ENCODE results near the gene ISCU. TPM values are rescaled to one million over a fixed set of nuclear protein-coding genes. Genes with fewer than 3 reads are reported as not detected.

The ISCU gene
- total RNA-seq, result 80.0 and 109 TPM in 2 replicates

DNA sequence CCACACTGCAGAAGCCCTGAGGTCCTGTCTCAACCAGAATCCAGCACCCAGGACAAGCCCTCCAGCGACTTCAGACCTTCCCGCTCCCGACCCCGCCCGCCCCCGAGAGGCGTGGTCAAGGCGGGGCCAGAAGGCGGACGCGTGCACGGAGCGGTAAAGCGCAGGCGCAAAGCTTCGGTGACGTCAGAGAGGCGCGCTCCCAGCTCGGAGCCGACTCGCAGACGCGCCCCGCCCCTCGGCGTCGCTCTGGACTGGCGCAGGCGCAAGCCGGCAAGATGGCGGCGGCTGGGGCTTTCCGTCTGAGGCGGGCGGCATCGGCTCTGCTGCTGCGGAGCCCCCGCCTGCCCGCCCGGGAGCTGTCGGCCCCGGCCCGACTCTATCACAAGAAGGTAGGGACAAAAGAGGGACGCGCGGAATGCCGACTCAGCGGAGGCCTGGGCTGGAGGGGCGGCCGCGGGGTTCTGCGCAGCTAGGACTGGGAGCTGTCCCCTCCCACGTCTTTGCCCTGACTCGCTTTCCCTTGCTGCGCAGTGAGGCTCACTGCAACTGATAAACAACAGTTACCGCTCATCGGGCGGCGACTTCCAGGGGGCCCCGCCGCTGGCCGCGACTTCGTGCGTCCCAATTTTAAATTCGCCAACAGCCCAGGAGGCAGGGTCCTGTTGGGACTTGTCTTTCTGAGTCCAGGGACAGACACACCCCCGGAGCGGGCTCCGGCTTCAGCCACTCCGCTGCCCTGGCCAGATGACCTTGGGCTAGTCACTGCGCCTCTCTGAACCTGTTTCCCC is at the start of gene ISCU:
Gene ISCU (plus strand): TSS at position 249 of the 788 bp plus-strand sequence. CDS start 27 bp downstream, at position 276.

DNA sequence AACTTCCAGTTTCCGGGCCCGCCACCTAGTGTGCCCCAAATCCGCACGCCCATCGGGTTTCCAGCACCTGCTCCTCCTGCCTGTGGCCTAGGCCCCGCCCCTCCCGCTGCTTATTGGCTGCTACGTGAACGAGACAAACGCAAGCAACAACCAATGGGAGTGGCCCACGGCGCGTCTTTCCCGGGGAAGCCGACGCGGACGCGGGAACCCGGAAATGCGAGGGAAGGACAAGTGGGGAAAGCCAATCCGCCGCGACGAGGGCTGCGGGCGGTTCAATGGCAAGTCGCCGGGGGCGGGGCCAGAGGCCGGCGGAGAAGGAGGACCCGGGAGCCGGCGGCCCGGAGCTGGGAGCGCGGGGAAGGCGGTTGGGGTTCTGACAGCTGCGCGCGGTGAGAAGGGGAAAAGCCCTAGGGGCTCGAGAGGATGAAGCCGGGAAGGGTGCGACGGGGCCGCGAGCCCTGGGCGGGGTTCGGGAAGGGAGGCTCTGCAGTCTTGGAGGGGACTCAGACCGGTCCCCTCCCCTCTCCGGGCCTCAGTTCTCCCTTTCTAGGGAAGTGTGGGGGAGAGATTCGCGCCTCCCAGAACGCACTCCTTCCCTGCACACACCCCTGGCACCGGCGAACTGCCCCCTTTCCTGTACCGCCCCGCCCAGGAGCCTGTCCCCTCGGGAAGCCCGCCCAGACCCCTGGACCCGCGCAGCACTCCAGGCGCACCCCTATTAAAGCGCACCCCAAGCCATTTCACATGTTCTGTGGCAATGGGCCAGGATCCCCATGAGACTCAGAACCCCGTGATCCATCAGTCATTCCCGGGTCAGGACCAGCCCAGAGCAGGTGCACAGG is 47.2 kb upstream of the ISCU start, which contains the start of gene FICD:
Gene FICD (plus strand): TSS at position 305 of the 842 bp plus-strand sequence. CDS start 1,696 bp downstream, outside the sequence.

DNA sequence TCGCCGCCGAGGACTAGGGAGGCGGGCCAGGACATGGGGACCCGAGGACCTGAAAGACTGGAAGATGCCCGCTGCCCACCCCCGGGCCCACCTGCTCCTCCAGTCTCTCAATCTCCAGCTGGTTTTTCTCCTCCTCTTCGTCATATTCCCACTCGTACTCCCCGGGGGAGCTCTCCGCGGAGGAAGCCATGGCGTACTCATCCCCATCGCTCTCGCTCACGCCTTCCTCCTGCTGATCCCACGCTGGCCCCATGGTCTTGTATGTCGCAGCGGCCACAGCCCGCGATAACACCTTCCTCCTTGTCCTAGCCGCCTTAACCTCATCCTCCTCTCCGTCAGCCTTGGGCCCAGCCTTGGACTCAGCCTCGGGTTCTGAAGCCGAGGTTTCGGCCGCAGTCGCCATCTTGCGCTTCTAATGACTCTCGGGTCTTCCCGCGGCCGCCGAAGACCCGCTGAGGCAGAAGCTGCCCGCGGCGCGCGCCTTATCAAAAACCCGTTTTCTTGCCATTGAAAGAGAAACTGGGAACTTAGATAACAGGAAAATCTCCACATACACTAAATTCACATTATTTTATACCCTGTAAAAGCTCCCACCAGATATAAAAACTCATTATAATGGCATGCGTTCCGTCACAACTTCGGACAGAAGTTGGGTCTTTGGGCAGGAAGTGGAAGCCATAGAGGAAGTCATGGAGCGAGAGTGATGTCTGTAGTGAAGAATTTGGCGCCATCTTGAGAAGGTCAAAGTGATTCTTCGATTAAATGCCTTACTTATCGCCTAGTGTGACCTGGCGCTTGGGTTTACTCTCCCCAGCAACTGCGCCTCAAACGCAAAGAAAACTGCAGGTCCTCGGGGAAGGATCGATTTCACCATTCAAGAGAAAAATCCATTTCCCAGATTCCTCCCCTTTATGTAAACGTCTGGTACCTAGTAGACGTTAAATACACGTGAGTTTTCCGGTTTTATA is 1.4 kb upstream of the ISCU start, which contains the start of gene SART3:
Gene SART3 (minus strand): TSS at position 422 of the 968 bp plus-strand sequence. CDS start 19 bp downstream, at position 403.

DNA sequence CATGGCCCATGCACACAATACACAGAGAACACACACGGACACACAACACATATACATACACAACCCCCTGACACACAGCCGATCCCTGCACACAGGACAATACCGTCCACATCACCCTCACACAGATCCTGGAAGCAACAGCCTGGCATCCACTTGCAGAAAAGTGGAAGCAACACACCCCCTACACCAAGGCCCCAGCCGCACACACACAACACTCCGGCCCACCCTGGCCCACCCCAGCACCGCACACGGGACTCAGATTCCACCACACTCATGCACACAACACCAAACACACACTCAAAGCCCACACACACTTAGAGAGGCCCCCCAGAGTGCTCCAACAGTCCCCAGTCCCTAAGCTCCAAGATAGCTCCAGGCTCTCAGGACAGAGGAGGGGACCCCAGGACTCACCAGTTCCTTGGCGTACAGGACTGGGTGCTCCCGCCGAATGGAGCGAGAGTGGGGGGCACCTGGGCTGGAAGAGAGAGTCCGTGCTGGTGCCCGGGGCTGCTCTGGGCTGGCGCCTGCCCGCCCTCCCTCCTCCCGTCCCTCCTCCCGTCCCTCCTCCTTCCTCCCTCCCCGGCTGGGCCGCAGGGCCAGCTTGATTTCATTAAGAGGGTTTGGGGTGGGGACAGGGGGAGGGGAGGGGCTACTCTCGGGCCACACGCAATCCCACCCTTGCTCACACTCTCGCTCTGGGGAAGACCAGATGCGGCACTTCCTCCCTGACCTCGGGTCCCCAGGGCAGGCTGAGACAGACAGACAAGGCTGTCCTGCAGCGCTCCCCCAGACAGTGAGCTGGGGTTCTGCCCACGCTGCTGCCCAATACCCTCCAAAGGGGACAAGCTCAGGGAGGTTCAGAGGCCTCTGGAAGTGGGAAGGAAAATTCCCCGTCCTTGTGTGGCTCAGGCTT is 35.4 kb downstream of the ISCU start, which contains the start of gene TMEM119:
Gene TMEM119 (minus strand): TSS at position 526 of the 913 bp plus-strand sequence. CDS start 5,701 bp downstream, outside the sequence.

Other genes starting within 250 kb of the ISCU start
- not detected in 2 replicates for gene CMKLR1, start 223.3 kb upstream of the ISCU start, total RNA-seq
- gene FICD, start 47.3 kb upstream of the ISCU start, total RNA-seq, result 0.70 and 3.7 TPM in 2 replicates
- gene SART3, start 1.4 kb upstream of the ISCU start, total RNA-seq, result 38.4 and 43.1 TPM in 2 replicates
- gene TMEM119, start 35.5 kb downstream of the ISCU start, total RNA-seq, result 0.05 and 0.35 TPM in 2 replicates
- gene SELPLG, start 71.3 kb downstream of the ISCU start, total RNA-seq, result 0.28 and 0.42 TPM in 2 replicates
- 123 and 141 TPM in 2 replicates for gene CORO1C, start 168.9 kb downstream of the ISCU start, total RNA-seq